ENCODE results near the gene NADK. TPM values are rescaled to one million over a fixed set of nuclear protein-coding genes. Genes with fewer than 3 reads are reported as not detected.

NADK gene
- total RNA-seq, 1 experiment from 2014 or later: 93.4 TPM

DNA sequence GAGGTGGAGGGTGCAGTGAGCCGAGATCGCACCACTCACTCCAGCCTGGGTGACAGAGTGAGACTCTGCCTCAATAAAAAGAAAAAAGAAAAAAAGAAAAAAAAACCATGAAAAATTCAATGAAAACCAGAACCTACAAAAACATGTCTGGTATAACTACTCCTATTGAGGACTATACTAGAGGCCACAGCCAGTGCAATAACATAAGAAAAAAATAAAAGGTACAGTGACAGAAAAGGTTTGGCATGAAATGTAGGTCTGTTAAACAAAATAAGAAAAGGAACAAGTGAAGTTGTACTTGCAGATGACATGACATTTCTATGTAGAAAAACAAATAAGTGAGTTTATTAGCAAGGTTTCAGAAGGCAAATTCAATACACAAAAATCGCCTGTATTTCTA, 8.2 kb downstream of the NADK start:
- no TSS peak for BruUV-seq (replicated peaks)
- DNase-seq (ENCODE audit: low read depth, low spot score) (no peak), ATAC-seq (no peak)
- intact Hi-C loops (cut with micrococcal nuclease): no loop called here
- Histone ChIP-seq H3K4me1 (ENCODE audit: control insufficient read depth in 1 of 2, insufficient read depth in 2 of 2, low read length in 2 of 2) (no peaks in the 10 kb centered on the region; a peak in 2 of 4 replicates), H2AFZ (ENCODE audit: low read depth, low read length, poor library complexity, severe bottlenecking) (no peak overlapping the region), H3K27me3 (ENCODE audit: insufficient read depth, low read length) (no peaks in the 10 kb centered on the region), H3K9me2 (ENCODE audit: insufficient read depth) (no peaks in the 10 kb centered on the region), H3K4me3 (replicated peaks in 1 of 2; ENCODE audit: low read depth in 1 of 2, low read length in 2 of 2) (no peak overlapping the region), H3K9me3 (ENCODE audit: control insufficient read depth in 1 of 2, insufficient read depth in 1 of 2, low read depth in 1 of 2, low read length in 2 of 2) (peaks cover 0 to 5% of the 10 kb centered on the region in 2 experiments; a peak in 1 of 4 replicates), H4K20me1 (ENCODE audit: insufficient read depth) (no peaks in the 10 kb centered on the region), H3K36me3 (ENCODE audit: control insufficient read depth in 1 of 2, insufficient read depth in 2 of 2, low read length in 2 of 2) (peaks cover 2 to 28% of the 10 kb centered on the region in 2 experiments; a peak in 2 of 4 replicates), H3K27ac (ENCODE audit: low read depth, low read length) (no peak overlapping the region), H3K79me2 (ENCODE audit: insufficient read depth, low read length) (peaks cover 99% of the 10 kb centered on the region), H3K9ac (ENCODE audit: low read length) (no peak overlapping the region), H3K4me2 (ENCODE audit: low read length) (no peak overlapping the region)
- ChIA-PET POLR2A (no interaction called here), RAD21 (ENCODE audit: low non-redundant PET in 1 of 2, low total read pairs in 2 of 2, uncharacterized antibody in 2 of 2, unreplicated experiment in 2 of 2) (no interaction called here), CTCF (no interaction called here)
- TF ChIP-seq SP1 (IDR thresholded peaks at IDR 0.05; ENCODE audit: low read depth) (no peak), RAD21 (IDR thresholded peaks at IDR 0.05; ENCODE audit: low read depth) (no peak), POLR2A (IDR thresholded peaks at IDR 0.05; ENCODE audit: borderline replicate concordance, extremely low read depth, insufficient read depth, insufficient read length) (no peak), JUND (IDR thresholded peaks at IDR 0.05) (no peak), ZFX (IDR thresholded peaks at IDR 0.05) (no peak), CBX3 (IDR thresholded peaks at IDR 0.05; ENCODE audit: low read depth) (no peak), MAX (IDR thresholded peaks at IDR 0.05) (no peak), EGR1 (IDR thresholded peaks at IDR 0.05; ENCODE audit: low read depth) (no peak), CTCF (IDR thresholded peaks at IDR 0.05 in 2 of 3, conservative IDR thresholded peaks at IDR 0.05 in 1 of 3; ENCODE audit: borderline replicate concordance in 1 of 3, insufficient read depth in 1 of 3, low read depth in 2 of 3, low read length in 2 of 3) (no peak), EZH2 (IDR thresholded peaks at IDR 0.05) (no peak), TCF7L2 (IDR thresholded peaks at IDR 0.05; ENCODE audit: borderline replicate concordance, extremely low read depth, insufficient read depth, insufficient read length) (no peak), YY1 (IDR thresholded peaks at IDR 0.05; ENCODE audit: extremely low read depth, insufficient replicate concordance, low read depth, low read length) (no peak), ELF1 (IDR thresholded peaks at IDR 0.05; ENCODE audit: borderline replicate concordance, low read depth) (no peak), SRF (IDR thresholded peaks at IDR 0.05; ENCODE audit: low read depth) (no peak), ATF3 (IDR thresholded peaks at IDR 0.05) (no peak)
- TF ChIP-seq, protein P1, sequence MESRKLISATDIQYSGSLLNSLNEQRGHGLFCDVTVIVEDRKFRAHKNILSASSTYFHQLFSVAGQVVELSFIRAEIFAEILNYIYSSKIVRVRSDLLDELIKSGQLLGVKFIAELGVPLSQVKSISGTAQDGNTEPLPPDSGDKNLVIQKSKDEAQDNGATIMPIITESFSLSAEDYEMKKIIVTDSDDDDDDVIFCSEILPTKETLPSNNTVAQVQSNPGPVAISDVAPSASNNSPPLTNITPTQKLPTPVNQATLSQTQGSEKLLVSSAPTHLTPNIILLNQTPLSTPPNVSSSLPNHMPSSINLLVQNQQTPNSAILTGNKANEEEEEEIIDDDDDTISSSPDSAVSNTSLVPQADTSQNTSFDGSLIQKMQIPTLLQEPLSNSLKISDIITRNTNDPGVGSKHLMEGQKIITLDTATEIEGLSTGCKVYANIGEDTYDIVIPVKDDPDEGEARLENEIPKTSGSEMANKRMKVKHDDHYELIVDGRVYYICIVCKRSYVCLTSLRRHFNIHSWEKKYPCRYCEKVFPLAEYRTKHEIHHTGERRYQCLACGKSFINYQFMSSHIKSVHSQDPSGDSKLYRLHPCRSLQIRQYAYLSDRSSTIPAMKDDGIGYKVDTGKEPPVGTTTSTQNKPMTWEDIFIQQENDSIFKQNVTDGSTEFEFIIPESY (IDR thresholded peaks at IDR 0.05; ENCODE audit: extremely low read depth, insufficient replicate concordance, low read length): no peak
